Tibial nerve (tissue), 4 donors: ENCODE results near the gene ALKBH4. TPM values are rescaled to one million over a fixed set of nuclear protein-coding genes. Genes with fewer than 3 reads are reported as not detected.
"Not testable (repeated sequence)": the region's sequence is repeated elsewhere in the genome, so short reads cannot be mapped to it uniquely, and the experiment has no call there.

ENCODE experiments used
- DNase-seq, 2 donors: peaks; one replicate each; pipeline ENCODE4 v3.0.0-alpha.2; 2019; ENCODE audit warnings: low spot score in 2 of 2
- H3K27ac ChIP-seq, 4 donors: fragments of 200-600 bp; sonication (generic) in 3 of 4; one replicate each; pipeline ENCODE4 v1.5.1; 2017 to 2019; ENCODE audit warnings: mild to moderate bottlenecking in 1 of 4
- H3K27me3 ChIP-seq, 2 donors: fragments of 200-600 bp; sonication (generic) in 1 of 2; one replicate each; pipeline versions ENCODE4 v1.5.1 to v1.6.0; 2017 to 2019
- H3K36me3 ChIP-seq, 3 donors: fragments of 200-600 bp; sonication (generic); one replicate each; pipeline ENCODE4 v1.5.1; 2018 to 2019
- H3K4me1 ChIP-seq, 4 donors: fragments of 200-600 bp; sonication (generic) in 3 of 4; one replicate each; pipeline ENCODE4 v1.5.1; 2017 to 2019
- H3K4me3 ChIP-seq, 4 donors: fragments of 200-600 bp; sonication (generic) in 3 of 4; one replicate each; pipeline ENCODE4 v1.5.1; 2017 to 2019; ENCODE audit warnings: mild to moderate bottlenecking in 1 of 4, moderate library complexity in 1 of 4
- H3K9me3 ChIP-seq, 4 donors: fragments of 200-600 bp; sonication (generic) in 3 of 4; one replicate each; pipeline ENCODE4 v1.5.1; 2017 to 2019
- EP300 ChIP-seq, 2 donors: sonication (generic); formaldehyde crosslinking; IDR thresholded peaks; one replicate each; pipeline ENCODE4 v1.6.1; 2017; ENCODE audit warnings: antibody characterized with exemption in 2 of 2, mild to moderate bottlenecking in 1 of 2
- POLR2A ChIP-seq, 2 donors: fragments of 450-650 bp; IDR thresholded peaks; one replicate each; pipeline ENCODE4 v1.6.1; 2017; ENCODE audit warnings: antibody characterized with exemption in 2 of 2, mild to moderate bottlenecking in 2 of 2, moderate library complexity in 2 of 2
- WGBS, 2 donors: methylation state at CpG; one replicate each; pipeline ENCODE4 v1.1.5; 2018; 5-methylcytosine and 5-hydroxymethylcytosine counted together
- total RNA-seq, 4 donors: library from RNA; depleted of rRNA; stranded (reverse); fragments of >200 nt; gene quantifications; one replicate each; pipeline ENCODE4 v1.1.0, GENCODE V29; 2016
- TF ChIP-seq, protein P1 (sequence below), 5 experiments: fragments of 200-600 bp in 3 of 5; fragments of 450-650 bp in 2 of 5; sonication (generic) in 3 of 5; IDR thresholded peaks; one replicate each; pipeline ENCODE4 v1.5.1; 2016 to 2019; ENCODE audit warnings: antibody characterized with exemption in 5 of 5, mild to moderate bottlenecking in 3 of 5, moderate library complexity in 2 of 5

The ALKBH4 gene
- total RNA-seq, result 10 to 100 TPM; 17.4 to 21.0 (median 19.1) TPM

GRCh38 chr7:102464577-102465280 lies at the start of gene ALKBH4, which contains the start of gene LRWD1:
Gene ALKBH4, minus strand, starts transcription at chr7:102464863. Its CDS starts 27 bp downstream, at chr7:102464836.
Gene LRWD1, plus strand, starts transcription at chr7:102464984. Its CDS starts 97 bp downstream, at chr7:102465081.
- H3K27me3 ChIP-seq, result no peaks in the 10 kb centered on the region
- peak within 1 kb of the TSS in 3 of 4 donors; percentile 57 to 82 (median 74) for H3K27ac ChIP-seq
- DNase-seq, result peak; percentile 82 to 86
- H3K36me3 ChIP-seq, result peaks cover 0 to 34% (median 0%) of the 10 kb centered on the region in 3 donors
- H3K4me1 ChIP-seq, result peaks cover 0 to 41% (median 17%) of the 10 kb centered on the region in 4 donors
- H3K9me3 ChIP-seq, result no peaks in the 10 kb centered on the region
- 0% methylated on average over 15 to 29 of the region's 81 CpGs for WGBS, 2 donors
- peak within 1 kb of the TSS; percentile 52 to 92 (median 71) for H3K4me3 ChIP-seq
- peak in 1 of 2 donors; percentile 41 for TF ChIP-seq POLR2A (IDR thresholded peaks at IDR 0.05)
- peak in 1 of 2 donors; percentile 69 for TF ChIP-seq EP300 (IDR thresholded peaks at IDR 0.05)
- TF ChIP-seq, protein P1, sequence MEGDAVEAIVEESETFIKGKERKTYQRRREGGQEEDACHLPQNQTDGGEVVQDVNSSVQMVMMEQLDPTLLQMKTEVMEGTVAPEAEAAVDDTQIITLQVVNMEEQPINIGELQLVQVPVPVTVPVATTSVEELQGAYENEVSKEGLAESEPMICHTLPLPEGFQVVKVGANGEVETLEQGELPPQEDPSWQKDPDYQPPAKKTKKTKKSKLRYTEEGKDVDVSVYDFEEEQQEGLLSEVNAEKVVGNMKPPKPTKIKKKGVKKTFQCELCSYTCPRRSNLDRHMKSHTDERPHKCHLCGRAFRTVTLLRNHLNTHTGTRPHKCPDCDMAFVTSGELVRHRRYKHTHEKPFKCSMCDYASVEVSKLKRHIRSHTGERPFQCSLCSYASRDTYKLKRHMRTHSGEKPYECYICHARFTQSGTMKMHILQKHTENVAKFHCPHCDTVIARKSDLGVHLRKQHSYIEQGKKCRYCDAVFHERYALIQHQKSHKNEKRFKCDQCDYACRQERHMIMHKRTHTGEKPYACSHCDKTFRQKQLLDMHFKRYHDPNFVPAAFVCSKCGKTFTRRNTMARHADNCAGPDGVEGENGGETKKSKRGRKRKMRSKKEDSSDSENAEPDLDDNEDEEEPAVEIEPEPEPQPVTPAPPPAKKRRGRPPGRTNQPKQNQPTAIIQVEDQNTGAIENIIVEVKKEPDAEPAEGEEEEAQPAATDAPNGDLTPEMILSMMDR (IDR thresholded peaks at IDR 0.05), result peak in 3 of 5 experiments; percentile 13 to 53 (median 30)

GRCh38 chr7:102512642-102513221 lies 48.1 kb upstream of the ALKBH4 start:
- peak; percentile 12 to 41 for DNase-seq
- H3K36me3 ChIP-seq, H3K27me3 ChIP-seq, H3K9me3 ChIP-seq, H3K4me1 ChIP-seq: not testable (repeated sequence)
- H3K4me3 ChIP-seq, result peak overlapping the region in 1 of 4 donors; percentile 29
- 3 to 10% methylated on average over 2 to 5 of the region's 5 CpGs for WGBS, 2 donors
- H3K27ac ChIP-seq, result peak overlapping the region; percentile 56 to 94 (median 66)

DNA sequence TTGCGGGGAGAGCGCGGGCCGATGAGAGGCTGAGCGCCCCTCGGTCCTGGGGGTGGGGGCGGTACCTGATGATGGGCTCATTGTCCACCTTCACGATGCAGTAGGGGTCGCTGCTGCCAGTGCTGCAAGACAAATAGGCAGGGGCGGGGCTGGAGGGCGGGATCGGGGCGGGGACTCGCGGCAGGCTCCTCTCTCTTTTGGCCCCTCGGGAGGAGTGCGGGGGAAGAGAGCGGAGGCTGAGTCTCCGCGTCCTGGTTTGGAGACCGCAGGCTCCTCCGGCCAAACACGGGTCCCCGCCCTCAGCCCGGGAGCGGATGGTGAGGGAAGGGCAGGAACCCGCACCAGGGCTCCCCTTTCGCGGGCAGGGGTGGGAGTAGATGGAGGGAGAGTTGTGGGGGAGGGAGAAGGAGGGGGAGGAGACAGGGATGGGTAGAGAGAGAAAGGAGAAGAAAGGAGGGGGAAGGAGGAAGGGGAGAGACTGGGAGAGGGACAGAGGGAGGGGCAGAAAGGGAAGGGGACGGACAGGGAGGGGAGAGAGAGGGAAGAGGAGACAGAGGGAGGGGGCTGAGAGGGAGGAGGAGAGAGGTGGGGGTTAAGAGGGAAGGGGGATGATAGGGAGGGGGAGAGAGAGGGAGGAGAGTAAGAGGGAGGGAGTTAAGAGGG lies 47.3 kb upstream of the ALKBH4 start:
- DNase-seq, H3K4me3 ChIP-seq, H3K27me3 ChIP-seq, H3K9me3 ChIP-seq, H3K4me1 ChIP-seq, H3K27ac ChIP-seq, H3K36me3 ChIP-seq: not testable (repeated sequence)
- WGBS, 2 donors, result no CpG with 5 or more reads among the region's 30 CpGs

GRCh38 chr7:102510575-102510974 lies 45.9 kb upstream of the ALKBH4 start:
- DNase-seq, H3K4me1 ChIP-seq, H3K4me3 ChIP-seq, H3K27me3 ChIP-seq, H3K36me3 ChIP-seq, H3K9me3 ChIP-seq, H3K27ac ChIP-seq: not testable (repeated sequence)
- 67% methylated on average over 3 of the region's 8 CpGs; no CpG with 5 or more reads in 1 of the 2 donors for WGBS, 2 donors

GRCh38 chr7:102507410-102508088 lies 42.9 kb upstream of the ALKBH4 start:
- not testable (repeated sequence) for H3K27me3 ChIP-seq, H3K36me3 ChIP-seq, H3K27ac ChIP-seq, H3K4me3 ChIP-seq, H3K9me3 ChIP-seq, DNase-seq, H3K4me1 ChIP-seq
- WGBS, 2 donors, result 82 to 83% methylated on average over 2 of the region's 8 CpGs

- not testable (repeated sequence) for H3K4me3 ChIP-seq, H3K27me3 ChIP-seq, H3K27ac ChIP-seq, H3K9me3 ChIP-seq, H3K4me1 ChIP-seq, H3K36me3 ChIP-seq, DNase-seq
- 78 to 87% methylated on average over 5 to 6 of the region's 24 CpGs for WGBS, 2 donors
Observed at GRCh38 chr7:102505298-102506185, 40.9 kb upstream of the ALKBH4 start.

DNA sequence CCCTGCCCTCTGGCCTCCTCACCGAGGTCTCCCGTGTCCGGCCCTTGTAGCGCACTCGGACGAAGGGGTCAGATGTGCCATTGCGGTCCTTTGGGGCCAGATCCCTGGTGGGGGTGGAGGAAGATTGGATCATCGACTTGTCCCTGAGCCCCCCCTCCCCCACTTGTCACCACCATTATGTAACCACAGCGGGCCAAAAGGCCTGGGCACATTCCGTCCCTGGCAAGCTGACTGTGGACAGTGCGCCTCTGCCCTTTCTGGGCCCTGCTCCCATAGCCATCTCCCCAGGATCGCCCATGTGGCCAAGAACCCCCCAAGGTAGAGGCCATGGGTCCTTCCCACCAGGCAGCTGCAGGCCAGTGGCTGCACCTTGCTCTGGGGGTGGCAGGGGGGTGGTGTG lies 38.5 kb upstream of the ALKBH4 start:
- not testable (repeated sequence) for H3K27me3 ChIP-seq, H3K9me3 ChIP-seq, H3K4me3 ChIP-seq, H3K27ac ChIP-seq, H3K4me1 ChIP-seq, H3K36me3 ChIP-seq, DNase-seq
- no CpG with 5 or more reads among the region's 12 CpGs for WGBS, 2 donors

DNA sequence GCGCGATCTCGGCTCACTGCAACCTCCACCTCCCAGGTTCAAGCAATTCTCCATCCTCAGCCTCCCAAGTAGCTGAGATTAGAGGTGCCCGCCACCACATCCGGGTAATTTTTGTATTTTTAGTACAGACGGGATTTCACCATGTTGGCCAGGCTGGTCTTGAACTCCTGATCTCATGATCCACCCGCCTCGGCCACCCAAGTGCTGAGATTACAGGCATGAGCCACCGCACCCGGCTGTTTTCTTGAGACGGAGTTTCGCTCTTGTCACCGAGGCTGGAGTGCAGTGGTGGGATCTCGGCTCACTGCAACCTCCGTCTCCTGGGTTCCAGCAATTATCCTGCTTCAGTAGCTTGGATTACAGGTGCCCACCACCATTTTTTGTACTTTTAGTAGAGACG lies 33.7 kb upstream of the ALKBH4 start:
- DNase-seq, H3K27me3 ChIP-seq, H3K4me3 ChIP-seq, H3K9me3 ChIP-seq, H3K27ac ChIP-seq, H3K36me3 ChIP-seq, H3K4me1 ChIP-seq: not testable (repeated sequence)
- 97 to 100% methylated on average over 3 to 4 of the region's 16 CpGs for WGBS, 2 donors

DNA sequence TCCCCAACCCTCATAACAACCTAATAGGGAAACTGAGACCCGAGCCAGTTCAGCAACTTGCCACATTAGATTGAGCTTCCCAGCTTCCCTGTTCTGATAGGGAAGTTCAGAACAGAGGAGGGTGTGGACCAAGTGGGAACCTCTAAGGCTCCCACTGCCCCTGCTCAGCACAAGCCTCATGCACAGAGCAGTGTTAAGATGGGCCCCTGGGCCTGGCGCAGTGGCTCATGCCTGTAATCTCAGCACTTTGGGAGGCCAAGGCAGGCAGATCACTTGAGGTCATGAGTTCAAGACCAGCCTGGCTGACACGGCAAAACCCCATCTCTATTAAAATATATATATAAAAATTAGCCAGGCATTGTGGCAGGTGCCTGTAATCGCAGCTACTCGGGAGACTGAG lies 32.6 kb upstream of the ALKBH4 start:
- H3K27ac ChIP-seq, H3K4me1 ChIP-seq, H3K27me3 ChIP-seq, H3K4me3 ChIP-seq, H3K9me3 ChIP-seq, DNase-seq, H3K36me3 ChIP-seq: not testable (repeated sequence)
- no CpG with 5 or more reads among the region's 5 CpGs for WGBS, 2 donors

- H3K36me3 ChIP-seq, H3K9me3 ChIP-seq, H3K27ac ChIP-seq, H3K4me1 ChIP-seq, H3K4me3 ChIP-seq, H3K27me3 ChIP-seq, DNase-seq: not testable (repeated sequence)
- WGBS, 2 donors, result 86% methylated on average over 3 of the region's 10 CpGs; no CpG with 5 or more reads in 1 of the 2 donors
Observed at GRCh38 chr7:102496861-102497260, 32.2 kb upstream of the ALKBH4 start.
